H1 (cell line): ENCODE measurements around the gene LFNG. TPM values are rescaled to one million over a fixed set of nuclear protein-coding genes. Genes with fewer than 3 reads are reported as not detected.

Source experiments
- CTCF ChIA-PET: fragments of 300-600 bp; sonication (Branson Sonifier 250); formaldehyde crosslinking; loops from one replicate; lab custom pipeline; 2021; ENCODE audit not compliant: partially characterized antibody; lab: Charles Lee
- POLR2A ChIA-PET: fragments of 300-600 bp; sonication (Branson Sonifier 250); formaldehyde crosslinking; loops from one replicate; lab custom pipeline; 2021; ENCODE audit warnings: inconsistent platforms; ENCODE audit not compliant: partially characterized antibody; lab: Charles Lee
- DNase-seq, 2 experiments: peaks; one replicate each; pipeline versions ENCODE4 v3.0.0 to v3.0.0-alpha.2; 2010 to 2022; ENCODE audit warnings: low spot score in 2 of 2, low read depth in 1 of 2, mixed read lengths in 1 of 2
- FAIRE-seq: peaks from 2 replicates; lab custom pipeline; 2011; peaks lifted over from hg19 to GRCh38; lab: Jason Lieb, UNC
- H2AFZ ChIP-seq: 2 replicates; pipeline ENCODE4 v1.8.1; 2012; ENCODE audit warnings: low read length, inconsistent platforms
- H2AK5ac ChIP-seq: 2 replicates; pipeline ENCODE4 v1.6.1; 2013; ENCODE audit warnings: low read depth, low read length
- H2BK120ac ChIP-seq: replicated peaks from 2 replicates; pipeline ENCODE3; 2013; ENCODE audit warnings: low read depth, low read length, inconsistent platforms
- H2BK12ac ChIP-seq: 2 replicates; pipeline ENCODE4 v1.6.1; 2013; ENCODE audit warnings: low read depth, low read length
- H2BK15ac ChIP-seq: 2 replicates; pipeline ENCODE4 v1.6.1; 2013; ENCODE audit warnings: low read length
- H2BK20ac ChIP-seq: 2 replicates; pipeline ENCODE4 v1.6.1; 2013; ENCODE audit warnings: low read length
- H2BK5ac ChIP-seq: 2 replicates; pipeline ENCODE4 v1.6.1; 2013; ENCODE audit warnings: low read depth, low read length
- H3K14ac ChIP-seq: 2 replicates; pipeline ENCODE4 v1.6.1; 2013; ENCODE audit warnings: inconsistent platforms; ENCODE audit not compliant: insufficient read length
- H3K18ac ChIP-seq: 2 replicates; pipeline ENCODE4 v1.6.1; 2013; ENCODE audit warnings: low read length; ENCODE audit errors: extremely low read depth
- H3K23ac ChIP-seq: 2 replicates; pipeline ENCODE4 v1.6.1; 2013; ENCODE audit warnings: inconsistent platforms; ENCODE audit not compliant: insufficient read length
- H3K23me2 ChIP-seq: 2 replicates; pipeline ENCODE4 v1.6.1; 2013; ENCODE audit warnings: low read depth, low read length
- H3K27ac ChIP-seq: 2 replicates; pipeline ENCODE4 v1.6.1; 2011; ENCODE audit warnings: low read depth, low read length, inconsistent platforms
- H3K27me3 ChIP-seq, 4 experiments: replicated peaks in 1 of 4; 1 replicate in 1 of 4; 2 replicates in 3 of 4; pipeline versions ENCODE4 v1.6.1 to v1.8.1; 2011 to 2013; ENCODE audit warnings: low read length in 3 of 4, mild to moderate bottlenecking in 3 of 4, inconsistent platforms in 2 of 4, mixed read lengths in 2 of 4, moderate library complexity in 1 of 4; ENCODE audit not compliant: control insufficient read depth in 3 of 4, insufficient read depth in 3 of 4; ENCODE audit errors: extremely low read depth in 1 of 4
- H3K36me3 ChIP-seq, 4 experiments: 2 replicates each; pipeline versions ENCODE4 v1.6.1 to v1.8.1; 2011 to 2013; ENCODE audit warnings: mild to moderate bottlenecking in 4 of 4, low read length in 3 of 4, moderate library complexity in 2 of 4, control low read depth in 1 of 4, inconsistent platforms in 1 of 4; ENCODE audit not compliant: insufficient read depth in 4 of 4, control insufficient read depth in 2 of 4
- H3K4ac ChIP-seq: replicated peaks from 2 replicates; pipeline ENCODE3; 2013; ENCODE audit warnings: low read length, low read depth, mixed read lengths, inconsistent platforms; ENCODE audit not compliant: insufficient read length
- H3K4me1 ChIP-seq, 4 experiments: replicated peaks in 1 of 4; 1 replicate in 1 of 4; 2 replicates in 3 of 4; pipeline versions ENCODE4 v1.6.1 to v1.8.1; 2011 to 2013; ENCODE audit warnings: low read length in 3 of 4, inconsistent platforms in 2 of 4, mixed read lengths in 1 of 4; ENCODE audit not compliant: insufficient read depth in 4 of 4, control insufficient read depth in 3 of 4
- H3K4me2 ChIP-seq, 2 experiments: 2 replicates each; pipeline versions ENCODE4 v1.6.1 to v1.8.1; 2011 to 2013; ENCODE audit warnings: low read depth in 2 of 2, low read length in 2 of 2, control low read depth in 1 of 2, inconsistent platforms in 1 of 2, mild to moderate bottlenecking in 1 of 2; ENCODE audit not compliant: insufficient read depth in 1 of 2
- H3K4me3 ChIP-seq, 4 experiments: fragments of 200-600, 300-600 bp in 1 of 4; sonication (generic), shearing (Covaris generic), sonication (Bioruptor Twin) in 1 of 4; 2 replicates each; pipeline versions ENCODE4 v1.5.1 to v1.8.1; 2011 to 2016; ENCODE audit warnings: low read length in 4 of 4, low read depth in 3 of 4, control low read depth in 2 of 4, inconsistent platforms in 2 of 4, mild to moderate bottlenecking in 2 of 4, mixed read lengths in 1 of 4, moderate library complexity in 1 of 4; ENCODE audit not compliant: insufficient read depth in 2 of 4; ENCODE audit errors: extremely low read depth in 1 of 4
- H3K56ac ChIP-seq: replicated peaks from 2 replicates; pipeline ENCODE3; 2013; ENCODE audit warnings: low read depth, mild to moderate bottlenecking, mixed read lengths, low read length, inconsistent platforms; ENCODE audit not compliant: insufficient read length
- H3K79me1 ChIP-seq: 2 replicates; pipeline ENCODE4 v1.6.1; 2013; ENCODE audit warnings: low read depth, low read length, control low read depth
- H3K79me2 ChIP-seq, 2 experiments: 2 replicates each; pipeline versions ENCODE4 v1.6.1 to v1.8.1; 2012 to 2013; ENCODE audit warnings: low read length in 2 of 2, mild to moderate bottlenecking in 2 of 2, inconsistent platforms in 1 of 2; ENCODE audit not compliant: insufficient read depth in 2 of 2, control insufficient read depth in 1 of 2
- H3K9ac ChIP-seq, 4 experiments: replicated peaks in 1 of 4; 1 replicate in 1 of 4; 2 replicates in 3 of 4; pipeline versions ENCODE4 v1.6.1 to v1.8.1; 2011 to 2013; ENCODE audit warnings: low read depth in 3 of 4, low read length in 3 of 4, control low read depth in 2 of 4, mild to moderate bottlenecking in 2 of 4, moderate library complexity in 2 of 4, inconsistent platforms in 1 of 4; ENCODE audit errors: extremely low read depth in 1 of 4
- H3K9me3 ChIP-seq, 2 experiments: 2 replicates each; pipeline versions ENCODE4 v1.6.1 to v1.8.1; 2012 to 2013; ENCODE audit warnings: mild to moderate bottlenecking in 2 of 2, moderate library complexity in 2 of 2, control low read depth in 1 of 2, inconsistent platforms in 1 of 2, low read depth in 1 of 2, low read length in 1 of 2, mixed read lengths in 1 of 2; ENCODE audit not compliant: insufficient read depth in 2 of 2
- H4K20me1 ChIP-seq, 2 experiments: replicated peaks in 1 of 2; 2 replicates each; pipeline versions ENCODE3 to v1.8.1; 2011 to 2013; ENCODE audit warnings: inconsistent platforms in 2 of 2, low read length in 2 of 2, mild to moderate bottlenecking in 1 of 2; ENCODE audit not compliant: insufficient read depth in 2 of 2, control insufficient read depth in 1 of 2
- H4K5ac ChIP-seq: 2 replicates; pipeline ENCODE4 v1.6.1; 2013; ENCODE audit warnings: low read length, low read depth, mixed read lengths, inconsistent platforms; ENCODE audit not compliant: insufficient read length
- H4K8ac ChIP-seq: 2 replicates; pipeline ENCODE4 v1.8.0; 2013; ENCODE audit warnings: mild to moderate bottlenecking, moderate library complexity, low read length, inconsistent platforms; ENCODE audit not compliant: insufficient read depth; ENCODE audit errors: extremely low read depth
- H4K91ac ChIP-seq: replicated peaks from 2 replicates; pipeline ENCODE3; 2013; ENCODE audit warnings: low read length, mixed read lengths, inconsistent platforms; ENCODE audit not compliant: insufficient read length
- ASH2L ChIP-seq: fragments of 200-600, 300-600 bp; sonication (generic); IDR thresholded peaks from one replicate; pipeline ENCODE4 v1.7.1; 2017; ENCODE audit warnings: low read length
- BCL11A ChIP-seq, 2 experiments: IDR thresholded peaks; one replicate each; pipeline ENCODE4 v1.6.1; 2011; ENCODE audit warnings: low read depth in 2 of 2, low read length in 2 of 2, mild to moderate bottlenecking in 2 of 2
- CTBP2 ChIP-seq: IDR thresholded peaks from 2 replicates; pipeline ENCODE4 v1.7.0; 2011; ENCODE audit warnings: borderline replicate concordance, mild to moderate bottlenecking, moderate library complexity, mixed read lengths, low read length; ENCODE audit not compliant: insufficient read depth, insufficient read length
- CTCF ChIP-seq, 3 experiments: IDR thresholded peaks; 1 replicate in 2 of 3; 2 replicates in 1 of 3; pipeline versions ENCODE4 v1.5.1 to v1.6.1; 2011; ENCODE audit warnings: low read length in 3 of 3, mild to moderate bottlenecking in 3 of 3, inconsistent platforms in 2 of 3, low read depth in 1 of 3, moderate library complexity in 1 of 3; ENCODE audit not compliant: insufficient read depth in 1 of 3; ENCODE audit errors: control extremely low read depth in 1 of 3
- E2F6 ChIP-seq: IDR thresholded peaks from 2 replicates; pipeline ENCODE4 v1.6.1; 2012; ENCODE audit warnings: inconsistent platforms
- SP2 ChIP-seq: IDR thresholded peaks from 2 replicates; pipeline ENCODE4 v1.6.1; 2012; ENCODE audit warnings: mild to moderate bottlenecking, low read length, inconsistent platforms
- SUZ12 ChIP-seq: fragments of 200-600 bp; sonication (generic); IDR thresholded peaks from 2 replicates; pipeline ENCODE4 v1.6.1; 2012; ENCODE audit warnings: mild to moderate bottlenecking, inconsistent platforms, low read length, moderate library complexity, mixed read lengths
- TAF7 ChIP-seq: optimal IDR thresholded peaks from 2 replicates; pipeline ENCODE3; 2011; ENCODE audit warnings: low read depth, mild to moderate bottlenecking, inconsistent platforms, low read length, moderate library complexity, borderline replicate concordance
- TCF12 ChIP-seq: IDR thresholded peaks from 2 replicates; pipeline ENCODE4 v1.6.1; 2011; ENCODE audit warnings: low read depth, mild to moderate bottlenecking, low read length
- WGBS, 2 experiments: shearing (Covaris generic) in 1 of 2; methylation state at CpG; one replicate each; pipeline versions ENCODE4 v1.1.6 to v1.1.7; 2013 to 2015; ENCODE audit warnings: low lambda C conversion rate in 2 of 2, mixed read lengths in 2 of 2, inconsistent platforms in 1 of 2, low coverage in 1 of 2, missing lambda C conversion rate in 1 of 2; ENCODE audit not compliant: insufficient replicate concordance in 2 of 2, insufficient coverage in 1 of 2, insufficient read length in 1 of 2; ENCODE audit errors: extremely low coverage in 1 of 2, missing lambda C conversion rate in 1 of 2; 5-methylcytosine and 5-hydroxymethylcytosine counted together
- polyA plus RNA-seq, 7 experiments: library from polyadenylated mRNA; depleted of rRNA in 3 of 7; stranded (reverse) in 5 of 7; unstranded in 2 of 7; fragments of >200 nt in 5 of 7; fragments of 200-250 nt in 2 of 7; gene quantifications; 1 replicate in 5 of 7; 2 replicates in 1 of 7; 4 replicates in 1 of 7; pipeline versions ENCODE4 v1.2.1 to v1.2.3, GENCODE V29; 2011 to 2013; ENCODE audit warnings: missing spikeins in 2 of 7, mixed read lengths in 2 of 7
- total RNA-seq: library from RNA; stranded (reverse); fragmentation: NEBNext Ultra II Directional; extraction: Animal tissue kit (Norgen Biotek cat#: 25700); gene quantifications from 2 replicates; pipeline ENCODE4 v1.2.1, GENCODE V29; 2021

Gene LFNG
- total and polyA plus RNA-seq, 2 of the 8 experiments (the other 6 are each of a cell fraction or from before 2014, with no cell fraction given) = 31.6 to 35.6 TPM

DNA sequence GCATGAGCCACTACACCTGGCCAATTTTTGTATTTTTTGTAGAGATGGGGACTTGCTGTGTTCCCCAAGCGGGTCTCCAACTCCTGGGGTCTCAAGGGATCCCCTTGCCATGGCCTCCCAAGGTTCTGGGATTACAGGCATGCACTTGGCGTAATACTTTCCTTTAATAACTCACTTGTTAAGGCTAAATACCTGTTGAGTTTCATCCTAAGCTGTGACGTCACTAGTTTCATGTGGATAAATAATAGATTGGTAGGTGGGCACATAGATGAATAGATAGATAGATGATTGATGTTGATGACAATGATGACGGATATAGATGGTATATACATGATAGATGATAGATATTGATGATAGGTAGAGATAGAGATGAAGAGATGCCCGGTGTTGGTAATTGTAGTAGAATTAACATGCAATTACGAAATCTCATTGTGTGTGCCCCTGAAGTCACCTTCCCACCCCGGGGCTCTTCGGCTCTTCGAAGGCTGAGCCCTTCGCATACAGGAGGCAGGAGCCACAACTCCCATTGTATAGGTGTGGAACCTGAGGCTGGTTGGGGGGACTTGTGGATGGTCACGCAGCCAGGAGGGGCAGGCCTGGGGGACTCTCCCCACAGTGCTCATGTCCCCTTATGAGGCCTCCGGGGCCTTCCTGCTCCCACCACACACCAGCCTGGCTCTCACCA lies 45.9 kb upstream of the LFNG start:
- Histone ChIP-seq H2BK12ac (peak overlapping the region; percentile 87; the same call in 1 of the 2 replicates), H2BK20ac (peak overlapping the region; percentile 98), H3K4me2 (no peak overlapping the region), H3K79me2 (no peaks in the 10 kb centered on the region), H3K23me2 (no peaks in the 10 kb centered on the region; the same call in 1 of the 2 replicates), H3K56ac (no peak overlapping the region), H3K27ac (no peak overlapping the region), H3K4me3 (no peak overlapping the region), H4K91ac (peak overlapping the region; percentile 78), H3K9me3 (no peaks in the 10 kb centered on the region), H3K4ac (peak overlapping the region; percentile 74), H3K9ac (no peak overlapping the region), H2AFZ (no peak overlapping the region), H2BK5ac (peak overlapping the region; percentile 95; the same call in 1 of the 2 replicates), H4K5ac (no peak overlapping the region), H3K36me3 (no peaks in the 10 kb centered on the region), H2BK120ac (peak overlapping the region; percentile 69), H3K14ac (no peak overlapping the region), H3K4me1 (peaks cover 0 to 40% (median 24%) of the 10 kb centered on the region in 4 experiments; a peak in 6 of 7 replicates), H3K79me1 (no peaks in the 10 kb centered on the region), H3K27me3 (no peaks in the 10 kb centered on the region; a peak in 2 of 7 replicates), H4K8ac (no peak overlapping the region), H4K20me1 (no peaks in the 10 kb centered on the region), H2AK5ac (no peak overlapping the region), H2BK15ac (no peak overlapping the region), H3K23ac (no peak overlapping the region), H3K18ac (peak overlapping the region; percentile 83)
- DNase-seq (no peak), FAIRE-seq (no peak)
- ChIA-PET CTCF (interaction anchor here (0.6 to 15.9 kb wide), 4 partner anchors 22 to 197 kb away, joined by 3 to 266 read pairs (median 4); no protein-coding TSS in a partner anchor), POLR2A (interaction anchor here (1.0 to 1.2 kb wide), 3 partner anchors 50 to 74 kb away, joined by 3 read pairs; partner anchors contain the start of gene CHST12)
- WGBS, 2 experiments = 91 to 100% methylated on average over 1 to 12 of the region's 12 CpGs
- TF ChIP-seq CTCF (IDR thresholded peaks at IDR 0.05; ENCODE audit: control extremely low read depth in 1 of 3, insufficient read depth in 1 of 3, low read depth in 1 of 3, low read length in 3 of 3) = no peak
- no peak for TF ChIP-seq TAF7
- no peak for TF ChIP-seq BCL11A (IDR thresholded peaks at IDR 0.05; ENCODE audit: low read depth in 2 of 2, low read length in 2 of 2)
- no peak for TF ChIP-seq CTBP2
- no peak for TF ChIP-seq ASH2L
- no peak for TF ChIP-seq SP2
- TF ChIP-seq TCF12 = no peak
- TF ChIP-seq SUZ12 = no peak
- no peak for TF ChIP-seq E2F6
